GM12872 (cell line): Measurements from ENCODE around the gene NDUFAF8.

Experiments
- CTCF ChIP-seq: IDR thresholded peaks from 3 replicates; pipeline ENCODE4 v1.5.1; 2011; ENCODE audit warnings: low read depth, mild to moderate bottlenecking, low read length, moderate library complexity; ENCODE audit not compliant: insufficient read depth

The NDUFAF8 gene

GRCh38 chr17:81285894-81286293 lies 46.8 kb downstream of the NDUFAF8 start:
- no peak for TF ChIP-seq CTCF

- no peak for TF ChIP-seq CTCF
These were observed 47.5 kb downstream of the NDUFAF8 start for GRCh38 chr17:81286491-81287145.

DNA sequence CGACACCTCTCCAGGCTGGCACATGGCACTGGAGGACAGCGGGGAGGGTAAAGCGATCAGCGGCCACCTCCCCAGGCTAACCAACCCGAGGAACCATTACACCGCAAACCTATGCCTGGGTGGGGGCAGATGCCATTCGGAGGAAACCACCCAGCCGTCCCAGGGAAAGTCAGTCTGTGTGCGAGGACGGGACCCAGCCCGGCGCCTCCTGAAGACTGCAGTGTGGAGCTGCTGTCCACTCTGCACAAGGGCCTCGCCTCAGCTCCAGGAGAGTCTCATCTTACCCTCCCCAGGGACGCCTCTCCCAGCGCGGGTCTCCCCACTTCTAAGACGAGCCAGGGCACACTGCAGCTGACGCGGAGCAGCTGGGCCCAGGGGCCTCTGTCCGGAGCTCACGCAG lies 48.0 kb downstream of the NDUFAF8 start:
- no peak for TF ChIP-seq CTCF

GRCh38 chr17:81287741-81288430 lies 48.8 kb downstream of the NDUFAF8 start:
- TF ChIP-seq CTCF = no peak

DNA sequence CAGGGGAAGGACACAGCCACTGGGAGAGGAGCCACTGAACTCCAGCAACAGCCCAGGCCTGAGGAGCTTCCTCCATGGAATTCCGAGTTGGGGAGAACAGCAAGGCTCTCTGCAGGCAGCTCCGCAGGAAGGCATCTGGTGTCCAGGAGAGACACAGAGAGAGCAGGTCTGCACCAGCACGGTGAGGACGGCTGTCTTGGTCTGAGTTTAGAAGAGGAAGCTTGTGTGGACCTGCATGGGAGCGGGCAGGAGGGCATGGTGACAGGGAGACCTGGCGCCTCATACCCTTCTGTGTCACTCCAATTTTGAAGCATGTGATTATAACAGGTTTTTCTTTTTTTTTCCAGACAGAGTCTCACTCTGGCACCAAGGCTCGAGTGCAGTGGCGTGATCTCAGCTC lies 49.6 kb downstream of the NDUFAF8 start:
- TF ChIP-seq CTCF = no peak

DNA sequence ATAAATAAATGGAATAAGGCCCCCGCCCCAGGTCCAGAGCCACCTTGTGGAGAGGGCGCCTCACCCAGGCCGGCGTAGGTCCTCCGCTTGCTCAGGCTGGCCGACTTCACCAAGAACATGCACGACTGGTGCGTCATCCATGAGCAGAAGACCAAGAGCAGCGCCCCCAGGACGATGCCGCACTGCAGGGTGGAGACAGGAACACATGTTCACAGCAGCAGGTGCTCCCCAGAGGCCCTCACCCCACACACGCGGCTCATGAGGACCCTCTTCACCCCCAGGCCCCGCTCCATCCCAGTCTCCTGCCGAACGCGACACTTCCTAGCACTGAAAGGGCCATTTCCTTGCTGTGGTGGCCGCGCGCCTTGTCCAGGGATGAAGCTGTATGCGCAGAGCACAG lies 50.5 kb downstream of the NDUFAF8 start:
- no peak for TF ChIP-seq CTCF

DNA sequence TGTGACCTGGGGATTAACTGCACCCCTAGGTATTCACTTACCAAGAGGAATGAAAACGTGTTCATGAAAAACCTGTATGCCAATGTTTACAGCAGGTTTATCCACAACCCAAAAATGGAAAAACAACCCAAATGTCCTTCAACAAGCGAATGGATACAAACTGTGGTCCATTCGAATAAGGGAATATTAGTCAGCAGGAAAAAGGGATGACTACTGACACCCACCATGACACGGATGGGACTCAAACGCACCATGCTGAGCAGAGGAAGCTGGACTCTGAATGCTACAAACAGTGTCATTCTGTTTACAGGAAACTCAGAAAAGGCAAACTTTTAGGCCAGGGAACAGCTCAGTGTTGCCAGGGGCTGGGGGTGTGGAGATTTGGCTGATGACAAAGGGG lies 51.1 kb downstream of the NDUFAF8 start:
- no peak for TF ChIP-seq CTCF
